Dermis blood vessel endothelial cell (primary cell): ENCODE measurements around the gene SLFNL1. TPM values are rescaled to one million over a fixed set of nuclear protein-coding genes. Genes with fewer than 3 reads are reported as not detected.
A peak's percentile ranks its signal among the peaks of the same experiment; 100 is the strongest.

Experiments used
- DNase-seq: peaks from one replicate; pipeline ENCODE4 v3.0.0; 2010
- total RNA-seq: library from RNA; depleted of rRNA; stranded (reverse); fragments of >200 nt; gene quantifications from 2 replicates; pipeline ENCODE4 v1.2.3, GENCODE V29; 2014

Gene SLFNL1
- 0.19 and 0.51 TPM in 2 replicates for total RNA-seq

DNA sequence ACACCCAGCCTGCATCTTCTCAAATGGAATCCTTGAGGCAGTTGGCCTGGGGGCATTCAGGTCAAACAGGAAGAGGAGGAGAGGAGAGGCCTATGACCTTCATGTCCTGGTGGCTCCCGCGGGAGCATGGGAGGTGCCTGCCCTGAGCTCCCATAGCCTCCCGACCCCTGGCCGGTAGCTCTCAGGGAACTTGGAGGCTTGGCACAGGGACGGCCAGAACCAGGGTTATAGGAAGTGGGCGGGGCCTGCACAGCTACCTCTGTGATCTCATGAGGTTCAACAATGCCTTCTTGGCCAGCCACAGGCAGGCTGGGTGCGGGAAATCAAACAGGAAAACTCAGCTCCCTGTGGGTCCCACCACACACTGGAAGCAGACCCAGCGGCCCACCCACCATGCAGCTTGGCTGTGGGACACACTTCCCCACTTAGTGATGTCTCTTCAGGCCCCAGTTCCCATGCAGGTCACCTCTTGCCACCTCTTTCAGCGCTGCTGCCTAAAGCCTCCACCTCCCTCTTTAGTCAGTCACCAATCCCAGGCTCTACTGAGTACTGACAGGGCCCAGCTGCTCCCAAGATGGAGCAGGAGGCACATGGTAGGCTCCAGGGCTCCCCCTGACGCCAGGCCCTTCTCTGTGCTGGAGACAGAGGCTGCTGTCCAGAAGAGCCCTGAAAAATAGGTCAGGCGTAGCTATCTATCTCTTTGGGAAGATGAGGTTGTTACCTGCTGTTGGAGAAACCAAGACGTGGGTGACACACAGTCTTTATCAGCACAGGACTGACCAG, at the start of gene SLFNL1:
Gene SLFNL1 (minus strand): TSS at position 200 of the 783 bp plus-strand sequence. CDS start 1,065 bp downstream, outside the sequence.
- DNase-seq, result peak; percentile 63

GRCh38 chr1:41056907-41057306, 35.4 kb upstream of the SLFNL1 start:
- DNase-seq, result no peak

- DNase-seq, result no peak
Observed at GRCh38 chr1:41053316-41053715, 31.8 kb upstream of the SLFNL1 start.

GRCh38 chr1:41051022-41051421, 29.5 kb upstream of the SLFNL1 start:
- peak; percentile 25 for DNase-seq

GRCh38 chr1:41048540-41048939, 27.0 kb upstream of the SLFNL1 start:
- DNase-seq, result no peak

DNA sequence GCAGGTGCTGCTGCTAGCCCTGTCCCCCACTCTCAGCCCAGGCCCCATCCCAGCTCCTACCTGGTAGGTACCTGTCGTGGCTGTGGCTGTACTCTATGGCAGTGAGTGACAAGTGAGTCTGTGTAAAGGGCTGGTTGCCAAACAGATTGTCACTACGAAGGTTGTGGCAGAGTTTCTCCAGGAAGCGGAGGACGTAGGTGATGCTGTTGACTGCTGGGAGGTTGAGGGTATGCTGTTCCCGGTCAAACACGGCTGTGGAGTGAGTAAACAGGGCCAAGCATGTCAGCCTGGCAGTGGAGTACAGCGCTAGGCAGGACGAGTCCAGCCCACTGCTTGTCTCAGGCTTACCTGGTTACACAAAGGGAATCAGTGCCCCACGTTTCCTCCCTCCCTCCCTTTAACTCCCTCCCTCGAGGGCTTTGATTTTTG, 24.8 kb upstream of the SLFNL1 start:
- no peak for DNase-seq

DNA sequence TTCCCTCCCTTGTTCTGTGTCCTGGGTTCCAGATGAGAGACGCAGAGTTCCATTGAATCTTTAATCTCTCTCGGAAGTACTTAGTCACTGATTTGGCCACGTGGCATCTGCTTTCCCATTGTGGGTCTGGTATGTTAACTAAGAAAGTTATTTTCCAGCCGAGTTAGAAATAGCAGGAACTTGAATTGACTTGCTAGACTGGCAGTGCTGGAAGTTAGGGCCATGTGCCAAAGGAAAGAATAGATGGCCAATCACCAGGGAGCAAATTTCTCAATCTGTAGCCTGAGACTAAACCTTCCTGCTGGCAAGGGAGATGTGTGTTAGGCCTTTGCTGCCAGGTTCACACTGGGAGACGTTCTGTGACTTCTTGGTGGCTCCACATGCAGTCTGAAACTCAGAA, 24.2 kb upstream of the SLFNL1 start:
- peak; percentile 94 for DNase-seq

DNA sequence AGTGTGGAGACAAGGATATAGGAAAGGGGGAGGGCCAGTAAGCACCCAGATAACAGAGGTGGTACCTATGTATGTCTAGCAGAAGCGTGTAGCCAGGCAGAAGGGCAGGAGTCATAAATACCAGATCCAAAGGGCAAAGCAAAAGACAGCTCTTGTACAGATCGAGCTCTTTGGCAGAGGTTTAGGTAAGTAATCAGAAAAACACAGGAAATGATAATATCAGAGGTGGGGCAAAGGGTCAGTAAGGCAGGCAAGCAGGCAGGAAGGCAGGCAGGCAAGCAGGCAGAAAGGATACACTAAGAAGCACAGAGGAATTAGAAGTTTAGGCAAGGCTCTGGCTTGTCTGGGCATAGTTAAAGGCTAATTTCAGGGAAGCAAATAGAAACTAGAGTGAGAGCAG, 22.7 kb upstream of the SLFNL1 start:
- DNase-seq, result peak; percentile 67

DNA sequence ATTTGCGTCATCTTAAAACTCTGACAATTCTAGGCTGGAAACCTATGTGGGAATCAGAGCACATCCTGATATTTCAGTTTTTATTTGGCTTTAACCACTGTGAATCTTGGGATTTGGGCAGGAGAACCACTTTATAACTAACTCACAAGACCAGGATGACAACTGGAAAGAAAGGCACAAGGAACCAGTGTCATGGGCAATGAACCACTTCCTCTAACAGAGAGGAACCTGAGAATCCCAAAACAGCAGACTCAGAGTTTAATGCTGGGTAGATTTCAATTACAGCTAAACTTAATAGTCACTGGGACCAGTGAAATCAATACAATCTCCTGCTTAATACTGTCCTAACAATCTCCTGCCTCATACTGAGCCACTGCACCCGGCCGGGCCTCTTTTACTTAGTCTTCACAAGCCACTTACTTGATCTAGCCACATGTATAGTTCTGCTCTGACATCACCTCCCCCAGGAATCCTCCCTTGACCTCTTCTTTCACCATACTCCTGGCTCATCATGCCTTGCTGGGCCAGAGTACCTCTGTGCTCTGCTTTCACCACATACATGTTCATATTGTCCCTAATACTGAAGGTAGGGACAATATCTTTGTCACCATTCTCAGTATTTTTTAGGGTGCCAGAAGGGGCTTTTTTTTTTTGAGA, 20.2 kb upstream of the SLFNL1 start:
- no peak for DNase-seq

DNA sequence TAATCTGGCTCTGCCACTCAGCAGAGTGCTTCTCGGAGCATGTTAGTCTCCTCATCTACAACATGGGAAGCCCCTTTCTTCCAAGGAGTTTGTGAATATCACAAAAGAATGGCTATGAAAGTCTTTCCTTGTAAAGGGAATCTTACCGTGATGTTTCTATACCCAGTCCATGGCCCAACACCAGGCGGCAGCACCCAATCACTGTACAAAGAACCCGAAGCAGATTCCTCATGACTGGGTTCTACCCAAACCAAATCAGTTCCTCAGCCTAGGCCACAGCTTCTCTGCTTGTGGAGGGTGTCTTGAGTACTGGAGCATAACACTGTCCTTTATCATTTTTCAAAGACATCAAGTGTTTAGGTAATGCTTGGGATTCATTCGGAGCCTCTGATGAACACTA, 16.6 kb upstream of the SLFNL1 start:
- no peak for DNase-seq

GRCh38 chr1:41037116-41037903, 15.8 kb upstream of the SLFNL1 start:
- no peak for DNase-seq

DNA sequence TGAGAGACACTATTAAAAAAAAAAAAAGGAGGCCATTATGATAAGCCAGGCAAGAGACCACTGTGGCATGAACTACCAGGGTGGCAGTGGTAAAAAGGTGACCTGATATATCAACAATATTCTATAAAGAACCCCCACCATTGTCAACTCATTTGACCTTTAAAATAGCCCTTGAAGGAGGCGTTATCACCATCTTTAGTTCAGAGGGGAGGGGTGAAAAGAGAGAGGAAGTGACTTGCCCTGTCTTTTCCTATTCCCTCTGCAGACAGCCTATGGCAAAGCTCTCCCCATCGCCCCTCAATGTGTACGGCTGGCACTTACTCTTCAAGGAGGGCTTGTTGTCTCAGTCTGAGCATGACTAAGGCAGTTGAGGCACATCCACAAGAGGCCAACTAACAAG, 11.7 kb upstream of the SLFNL1 start:
- peak; percentile 24 for DNase-seq

DNA sequence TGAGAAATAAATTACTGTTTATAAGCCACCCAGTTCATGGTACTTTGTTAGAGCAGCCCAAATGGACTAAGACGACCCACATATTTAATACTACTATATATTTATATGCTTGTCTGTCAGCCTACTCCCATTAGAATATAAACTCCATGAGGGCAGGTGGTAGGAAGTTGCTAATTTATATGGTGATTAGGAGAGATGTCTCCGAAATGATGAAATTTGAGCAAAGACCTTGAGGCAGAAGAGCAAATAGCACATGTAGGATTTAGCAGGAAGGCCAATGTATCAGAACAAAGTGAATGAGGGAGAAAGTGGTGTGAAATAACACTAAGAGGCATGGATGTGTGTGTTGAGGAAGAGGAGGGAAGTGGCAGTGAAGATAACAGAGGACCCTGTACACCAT, 10.6 kb upstream of the SLFNL1 start:
- DNase-seq, result no peak

DNA sequence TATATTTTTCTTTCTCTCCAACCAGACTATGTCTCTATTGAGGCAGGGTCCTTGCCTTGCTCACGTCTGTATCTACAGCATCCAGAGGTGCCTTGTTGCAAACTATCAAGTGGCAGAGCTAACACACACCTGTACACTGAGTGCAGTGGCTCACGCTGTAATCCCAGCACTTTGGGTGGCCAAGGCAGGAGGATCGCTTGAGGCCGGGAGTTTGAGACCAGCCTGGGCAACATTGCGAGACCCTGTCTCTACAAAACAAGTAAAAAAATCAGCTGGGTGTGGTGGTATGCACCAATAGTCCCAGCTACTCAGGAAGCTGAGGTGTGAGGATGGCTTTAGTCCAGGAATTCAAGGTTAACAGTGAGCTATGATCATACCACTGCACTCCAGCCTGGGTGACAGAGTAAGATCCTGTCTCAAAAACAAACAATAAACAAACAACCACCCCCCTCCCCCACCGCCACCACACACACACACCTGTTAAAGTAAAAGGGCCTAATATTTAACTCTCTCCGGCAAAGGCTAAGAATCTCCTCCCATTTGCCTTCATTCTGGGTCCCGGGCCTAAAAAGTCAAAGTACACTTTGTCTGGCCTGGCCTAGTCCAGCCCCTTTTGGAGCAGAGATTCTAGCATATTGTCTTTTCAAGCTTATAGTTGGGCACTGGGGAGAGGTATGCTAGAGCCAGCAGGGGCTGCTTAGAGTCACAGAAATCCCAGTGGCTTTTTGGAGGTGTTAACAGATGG, 9.5 kb upstream of the SLFNL1 start:
- DNase-seq, result no peak

- DNase-seq, result no peak
Observed at GRCh38 chr1:41028034-41028642, 6.6 kb upstream of the SLFNL1 start.

- DNase-seq, result no peak
Observed at GRCh38 chr1:41025979-41026819, 4.7 kb upstream of the SLFNL1 start.

GRCh38 chr1:41024953-41025352, 3.4 kb upstream of the SLFNL1 start:
- DNase-seq, result no peak

GRCh38 chr1:41023279-41023990, 1.9 kb upstream of the SLFNL1 start:
- peak; percentile 68 for DNase-seq

DNA sequence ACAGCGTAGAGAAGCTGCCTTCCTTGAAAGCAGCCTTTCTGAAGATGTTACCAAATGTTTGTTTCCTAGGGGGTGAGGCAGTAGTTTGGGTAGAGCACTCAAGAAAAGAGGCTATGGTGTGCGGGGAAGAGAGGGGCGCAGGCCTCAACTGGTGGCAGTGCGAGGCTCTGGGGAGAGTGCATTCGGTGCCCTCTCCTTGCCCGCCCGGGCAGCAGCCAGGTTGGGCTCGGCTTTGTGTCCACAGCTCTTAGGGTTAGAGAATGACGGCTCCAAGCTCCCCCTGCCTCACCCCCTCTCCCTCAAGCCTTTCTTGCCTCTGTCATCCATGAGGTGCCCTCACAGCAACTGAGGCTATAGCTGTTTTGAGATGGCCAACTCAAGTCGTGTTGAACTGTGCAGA, 899 bp upstream of the SLFNL1 start:
- no peak for DNase-seq

- no peak for DNase-seq
Observed at GRCh38 chr1:41020654-41021053, 871 bp downstream of the SLFNL1 start.
